H9 (cell line): ENCODE measurements around the gene PRKACG. TPM values are rescaled to one million over a fixed set of nuclear protein-coding genes. Genes with fewer than 3 reads are reported as not detected.

Experiments used
- DNase-seq: peaks from one replicate; pipeline ENCODE4 v3.0.0-alpha.2; 2017
- H2AFZ ChIP-seq: one replicate; pipeline ENCODE4 v1.6.1; 2013; ENCODE audit warnings: mild to moderate bottlenecking, low read length, control low read depth, moderate library complexity
- H2AK5ac ChIP-seq: 2 replicates; pipeline ENCODE4 v1.6.1; 2013; ENCODE audit warnings: low read length, control low read depth, mixed read lengths; ENCODE audit not compliant: insufficient read length
- H2BK120ac ChIP-seq: one replicate; pipeline ENCODE4 v1.6.1; 2013; ENCODE audit warnings: low read depth, mild to moderate bottlenecking, low read length, control low read depth, inconsistent platforms; ENCODE audit not compliant: poor library complexity, severe bottlenecking
- H2BK12ac ChIP-seq: 2 replicates; pipeline ENCODE4 v1.6.1; 2013; ENCODE audit warnings: low read length, control low read depth, mixed read lengths, low read depth; ENCODE audit not compliant: insufficient read length
- H2BK15ac ChIP-seq: 2 replicates; pipeline ENCODE4 v1.6.1; 2013; ENCODE audit warnings: low read depth, low read length, control low read depth
- H2BK20ac ChIP-seq: one replicate; pipeline ENCODE4 v1.6.1; 2013; ENCODE audit warnings: low read depth, mild to moderate bottlenecking, low read length, control low read depth, inconsistent platforms; ENCODE audit not compliant: poor library complexity, severe bottlenecking
- H2BK5ac ChIP-seq: 2 replicates; pipeline ENCODE4 v1.6.1; 2013; ENCODE audit warnings: low read length, control low read depth, mixed read lengths; ENCODE audit not compliant: insufficient read length
- H3K14ac ChIP-seq: 2 replicates; pipeline ENCODE4 v1.6.1; 2013; ENCODE audit warnings: low read length, control low read depth; ENCODE audit not compliant: insufficient read depth
- H3K18ac ChIP-seq: 2 replicates; pipeline ENCODE4 v1.6.1; 2013; ENCODE audit warnings: low read depth, mild to moderate bottlenecking, mixed read lengths, low read length, control low read depth; ENCODE audit not compliant: insufficient read length
- H3K23ac ChIP-seq: 2 replicates; pipeline ENCODE4 v1.6.1; 2013; ENCODE audit warnings: low read length, control low read depth, mixed read lengths, low read depth; ENCODE audit not compliant: insufficient read length
- H3K23me2 ChIP-seq: 2 replicates; pipeline ENCODE4 v1.6.1; 2013; ENCODE audit warnings: low read depth, mild to moderate bottlenecking, mixed read lengths, low read length, control low read depth; ENCODE audit not compliant: insufficient read length, poor library complexity, severe bottlenecking
- H3K27ac ChIP-seq: 2 replicates; pipeline ENCODE4 v1.5.1; 2013; ENCODE audit warnings: low read length, control low read depth, mixed read lengths, low read depth; ENCODE audit not compliant: insufficient read length
- H3K27me3 ChIP-seq: 2 replicates; pipeline ENCODE4 v1.6.1; 2013; ENCODE audit warnings: low read length, control low read depth, inconsistent platforms; ENCODE audit not compliant: insufficient read depth
- H3K4ac ChIP-seq: 2 replicates; pipeline ENCODE4 v1.6.1; 2013; ENCODE audit warnings: low read depth, mild to moderate bottlenecking, control low read depth, inconsistent platforms, low read length, moderate library complexity
- H3K4me1 ChIP-seq: 2 replicates; pipeline ENCODE4 v1.6.1; 2013; ENCODE audit warnings: low read length, control low read depth, inconsistent platforms; ENCODE audit not compliant: insufficient read depth
- H3K4me2 ChIP-seq: 2 replicates; pipeline ENCODE4 v1.6.1; 2013; ENCODE audit warnings: low read length, control low read depth, mixed read lengths; ENCODE audit not compliant: insufficient read length, insufficient read depth
- H3K56ac ChIP-seq: 2 replicates; pipeline ENCODE4 v1.6.1; 2013; ENCODE audit warnings: low read depth, mild to moderate bottlenecking, mixed read lengths, low read length, control low read depth; ENCODE audit not compliant: insufficient read length
- H3K79me1 ChIP-seq: 2 replicates; pipeline ENCODE4 v1.6.1; 2013; ENCODE audit warnings: low read depth, mild to moderate bottlenecking, moderate library complexity, low read length, control low read depth, inconsistent platforms; ENCODE audit not compliant: insufficient read depth, poor library complexity, severe bottlenecking
- H3K79me2 ChIP-seq: 2 replicates; pipeline ENCODE4 v1.6.1; 2013; ENCODE audit warnings: low read length, control low read depth, inconsistent platforms; ENCODE audit not compliant: insufficient read depth
- H3K9ac ChIP-seq: 2 replicates; pipeline ENCODE4 v1.6.1; 2013; ENCODE audit warnings: low read length, control low read depth, mixed read lengths; ENCODE audit not compliant: insufficient read length; ENCODE audit errors: extremely low read depth
- H3K9me3 ChIP-seq: one replicate; pipeline ENCODE4 v1.6.1; 2013; ENCODE audit warnings: low read depth, low read length, inconsistent platforms; ENCODE audit not compliant: control insufficient read depth
- H3T11ph ChIP-seq: one replicate; pipeline ENCODE4 v1.6.1; 2013; ENCODE audit warnings: mild to moderate bottlenecking, low read length, control low read depth, inconsistent platforms
- H4K20me1 ChIP-seq: one replicate; pipeline ENCODE4 v1.6.1; 2013; ENCODE audit not compliant: control insufficient read depth, insufficient read length, insufficient read depth
- H4K5ac ChIP-seq: 2 replicates; pipeline ENCODE4 v1.6.1; 2013; ENCODE audit warnings: low read depth, mild to moderate bottlenecking, mixed read lengths, low read length, control low read depth; ENCODE audit not compliant: insufficient read length
- H4K8ac ChIP-seq: replicated peaks from 2 replicates; pipeline ENCODE4 v1.6.1; 2013; ENCODE audit warnings: low read length, control low read depth, mixed read lengths, low read depth; ENCODE audit not compliant: insufficient read length
- H4K91ac ChIP-seq: 2 replicates; pipeline ENCODE4 v1.6.1; 2013; ENCODE audit warnings: low read depth, mild to moderate bottlenecking, moderate library complexity, mixed read lengths, low read length, control low read depth; ENCODE audit not compliant: insufficient read length
- H3K27ac Mint-ChIP-seq, 3 experiments: 2 replicates in 2 of 3; 3 replicates in 1 of 3; pipeline ENCODE4 v1.8.0; 2020 to 2021; ENCODE audit warnings: mixed read lengths in 3 of 3, mild to moderate bottlenecking in 1 of 3, moderate library complexity in 1 of 3
- H3K27me3 Mint-ChIP-seq: 2 replicates; pipeline ENCODE4 v1.8.0; 2021; ENCODE audit warnings: low read depth, mild to moderate bottlenecking, moderate library complexity, mixed read lengths
- H3K36me3 Mint-ChIP-seq, 3 experiments: 2 replicates in 2 of 3; 3 replicates in 1 of 3; pipeline ENCODE4 v1.8.0; 2020 to 2021; ENCODE audit warnings: low read depth in 3 of 3, mixed read lengths in 3 of 3; ENCODE audit not compliant: insufficient read depth in 1 of 3
- H3K4me1 Mint-ChIP-seq, 2 experiments: 2 replicates each; pipeline ENCODE4 v1.8.0; 2020; ENCODE audit warnings: mixed read lengths in 2 of 2
- H3K4me3 Mint-ChIP-seq, 2 experiments: 2 replicates in 1 of 2; 3 replicates in 1 of 2; pipeline ENCODE4 v1.8.0; 2020 to 2021; ENCODE audit warnings: mild to moderate bottlenecking in 2 of 2, mixed read lengths in 2 of 2, moderate library complexity in 1 of 2
- H3K9me3 Mint-ChIP-seq, 2 experiments: 2 replicates in 1 of 2; 3 replicates in 1 of 2; pipeline ENCODE4 v1.8.0; 2020; ENCODE audit warnings: mild to moderate bottlenecking in 2 of 2, mixed read lengths in 2 of 2, moderate library complexity in 1 of 2
- CTCF ChIP-seq: fragments of 200-600 bp; sonication (generic); conservative IDR thresholded peaks from 3 replicates; pipeline ENCODE4 v1.8.0; 2021; ENCODE audit warnings: antibody characterized with exemption, mild to moderate bottlenecking
- WGBS: extraction: QIAGEN DNeasy Blood & Tissue Kit; methylation state at CpG from one replicate; pipeline ENCODE4 v1.1.7; 2013; ENCODE audit warnings: missing lambda C conversion rate, low lambda C conversion rate, mixed read lengths; ENCODE audit not compliant: insufficient read length; ENCODE audit errors: extremely low coverage; 5-methylcytosine and 5-hydroxymethylcytosine counted together
- total RNA-seq: library from RNA; stranded (reverse); gene quantifications from 2 replicates; pipeline ENCODE4 v1.2.1, GENCODE V29; 2021

PRKACG gene
- total RNA-seq, 1 experiment from 2014 or later: not detected

- Histone ChIP-seq H3K56ac (no peak overlapping the region), H4K20me1 (no peaks in the 10 kb centered on the region), H3K79me1 (no peaks in the 10 kb centered on the region), H3K9ac (no peak overlapping the region), H3K27ac (no peak overlapping the region), H3K18ac (no peak overlapping the region), H3K9me3 (no peaks in the 10 kb centered on the region), H2AK5ac (no peak overlapping the region), H4K5ac (no peak overlapping the region), H2BK120ac (no peak overlapping the region), H2BK15ac (no peak overlapping the region), H3K27me3 (no peaks in the 10 kb centered on the region), H3K14ac (peak overlapping the region; percentile 61; the same call in 1 of the 2 replicates), H3K79me2 (no peaks in the 10 kb centered on the region), H2BK20ac (no peak overlapping the region), H3K4me1 (peaks cover 9% of the 10 kb centered on the region; the same call in 1 of the 2 replicates), H3T11ph (no peak overlapping the region), H4K91ac (no peak overlapping the region), H4K8ac (no peak overlapping the region), H2BK5ac (no peak overlapping the region), H3K23me2 (no peaks in the 10 kb centered on the region), H2AFZ (no peak overlapping the region), H2BK12ac (no peak overlapping the region), H3K4me2 (no peak overlapping the region), H3K4ac (no peak overlapping the region), H3K23ac (no peak overlapping the region)
- DNase-seq: no peak
- peaks cover 24 to 27% of the 10 kb centered on the region in 2 experiments for H3K4me1 Mint-ChIP-seq
- H3K27me3 Mint-ChIP-seq: no peaks in the 10 kb centered on the region; the same call in 1 of the 2 replicates
- no peak for TF ChIP-seq CTCF
- H3K27ac Mint-ChIP-seq: peak overlapping the region; percentile 6 to 93 (median 72); a peak in 6 of 7 replicates
- peaks cover 8 to 15% of the 10 kb centered on the region in 2 experiments for H3K9me3 Mint-ChIP-seq
- H3K36me3 Mint-ChIP-seq: peaks cover 10 to 15% (median 12%) of the 10 kb centered on the region in 3 experiments
- H3K4me3 Mint-ChIP-seq: no peak overlapping the region
- WGBS: no CpG with 5 or more reads among the region's 9 CpGs
Measured at GRCh38 chr9:68979538-68980314, 34.2 kb downstream of the PRKACG start.
